GM12891 (cell line): ENCODE data around the gene CD164.

Experiments
- POLR2A ChIP-seq: IDR thresholded peaks from 2 replicates; pipeline ENCODE4 v1.6.1; 2011; ENCODE audit warnings: low read depth, low read length, control low read depth
- POLR2AphosphoS5 ChIP-seq: IDR thresholded peaks from 2 replicates; pipeline ENCODE4 v1.6.1; 2011; ENCODE audit warnings: low read depth, low read length, control low read depth
- SPI1 ChIP-seq: IDR thresholded peaks from 2 replicates; pipeline ENCODE4 v1.6.1; 2011; ENCODE audit warnings: low read depth, low read length, control low read depth
- TAF1 ChIP-seq: IDR thresholded peaks from 2 replicates; pipeline ENCODE4 v1.6.1; 2011; ENCODE audit warnings: low read depth, low read length, control low read depth

GRCh38 chr6:109417646-109418045 is 35.4 kb upstream of the CD164 start:
- TF ChIP-seq SPI1 (no peak), POLR2AphosphoS5 (no peak), POLR2A (no peak), TAF1 (no peak)
